A673 (cell line): ENCODE results near the gene OR8J1.

ENCODE experiments used
- EZH2 ChIP-seq: fragments of 200-600 bp; sonication (generic); IDR thresholded peaks from 2 replicates; pipeline ENCODE4 v1.6.1; 2017; ENCODE audit warnings: borderline replicate concordance, low read depth, mild to moderate bottlenecking, mixed read lengths, antibody characterized with exemption, low read length; ENCODE audit not compliant: poor library complexity, severe bottlenecking
- TF ChIP-seq, protein P1 (sequence below): fragments of 300-800, 200-600 bp; sonication (generic); conservative IDR thresholded peaks from 2 replicates; pipeline ENCODE4 v1.5.1; 2017; ENCODE audit warnings: low read depth, mild to moderate bottlenecking, antibody characterized with exemption, low read length, moderate library complexity, mixed read lengths

DNA sequence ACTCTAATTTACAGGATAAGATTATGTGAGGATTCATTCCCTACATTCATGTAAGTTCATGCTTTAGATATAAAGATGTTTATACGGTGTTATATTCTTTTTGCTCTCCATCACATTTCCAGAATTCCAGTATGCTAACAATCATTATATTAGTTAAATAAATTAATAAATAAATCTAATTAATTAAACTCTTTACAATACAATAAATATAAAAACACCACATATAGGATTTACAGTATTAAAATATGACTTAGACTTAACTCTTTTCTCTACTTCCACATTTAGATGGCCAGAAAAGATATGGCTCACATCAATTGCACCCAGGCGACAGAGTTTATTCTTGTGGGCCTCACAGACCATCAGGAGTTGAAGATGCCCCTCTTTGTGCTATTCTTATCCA, 21.2 kb downstream of the OR8J1 start, which contains the start of gene OR8U1:
- TF ChIP-seq, protein P1, sequence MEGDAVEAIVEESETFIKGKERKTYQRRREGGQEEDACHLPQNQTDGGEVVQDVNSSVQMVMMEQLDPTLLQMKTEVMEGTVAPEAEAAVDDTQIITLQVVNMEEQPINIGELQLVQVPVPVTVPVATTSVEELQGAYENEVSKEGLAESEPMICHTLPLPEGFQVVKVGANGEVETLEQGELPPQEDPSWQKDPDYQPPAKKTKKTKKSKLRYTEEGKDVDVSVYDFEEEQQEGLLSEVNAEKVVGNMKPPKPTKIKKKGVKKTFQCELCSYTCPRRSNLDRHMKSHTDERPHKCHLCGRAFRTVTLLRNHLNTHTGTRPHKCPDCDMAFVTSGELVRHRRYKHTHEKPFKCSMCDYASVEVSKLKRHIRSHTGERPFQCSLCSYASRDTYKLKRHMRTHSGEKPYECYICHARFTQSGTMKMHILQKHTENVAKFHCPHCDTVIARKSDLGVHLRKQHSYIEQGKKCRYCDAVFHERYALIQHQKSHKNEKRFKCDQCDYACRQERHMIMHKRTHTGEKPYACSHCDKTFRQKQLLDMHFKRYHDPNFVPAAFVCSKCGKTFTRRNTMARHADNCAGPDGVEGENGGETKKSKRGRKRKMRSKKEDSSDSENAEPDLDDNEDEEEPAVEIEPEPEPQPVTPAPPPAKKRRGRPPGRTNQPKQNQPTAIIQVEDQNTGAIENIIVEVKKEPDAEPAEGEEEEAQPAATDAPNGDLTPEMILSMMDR, result no peak
- TF ChIP-seq EZH2, result no peak
